GM21360 (cell line): ENCODE data around the gene YBX1.
"Not testable (repeated sequence)": the region's sequence is repeated elsewhere in the genome, so short reads cannot be mapped to it uniquely, and the experiment has no call there.

Experiments used
- ATAC-seq: cut with Tn5 transposase; IDR thresholded peaks from one replicate; pipeline ENCODE4 v1.9.1; 2021; ENCODE audit warnings: mild to moderate bottlenecking, moderate library complexity; ENCODE audit not compliant: unreplicated experiment

Gene YBX1

GRCh38 chr1:42746436-42747105 is 64.4 kb downstream of the YBX1 start:
- no peak for ATAC-seq

- no peak for ATAC-seq
These were observed 64.9 kb downstream of the YBX1 start for GRCh38 chr1:42747125-42747524.

- ATAC-seq: no peak
These were observed 65.8 kb downstream of the YBX1 start for GRCh38 chr1:42748021-42748420.

GRCh38 chr1:42748461-42749410 is 66.5 kb downstream of the YBX1 start:
- ATAC-seq: no peak

- no peak for ATAC-seq
These were observed 67.8 kb downstream of the YBX1 start for GRCh38 chr1:42750041-42750440.

- ATAC-seq: not testable (repeated sequence)
These were observed 69.4 kb downstream of the YBX1 start for GRCh38 chr1:42751511-42752070.

GRCh38 chr1:42752284-42752683 is 70.1 kb downstream of the YBX1 start:
- no peak for ATAC-seq

GRCh38 chr1:42753070-42753469 is 70.9 kb downstream of the YBX1 start:
- ATAC-seq: no peak
